ENCODE results near the gene PROK1. TPM values are rescaled to one million over a fixed set of nuclear protein-coding genes. Genes with fewer than 3 reads are reported as not detected.

PROK1 gene
- total and polyA plus RNA-seq, 2 donors (not counting 1 experiment from before 2014, with no cell fraction given), result not detected

DNA sequence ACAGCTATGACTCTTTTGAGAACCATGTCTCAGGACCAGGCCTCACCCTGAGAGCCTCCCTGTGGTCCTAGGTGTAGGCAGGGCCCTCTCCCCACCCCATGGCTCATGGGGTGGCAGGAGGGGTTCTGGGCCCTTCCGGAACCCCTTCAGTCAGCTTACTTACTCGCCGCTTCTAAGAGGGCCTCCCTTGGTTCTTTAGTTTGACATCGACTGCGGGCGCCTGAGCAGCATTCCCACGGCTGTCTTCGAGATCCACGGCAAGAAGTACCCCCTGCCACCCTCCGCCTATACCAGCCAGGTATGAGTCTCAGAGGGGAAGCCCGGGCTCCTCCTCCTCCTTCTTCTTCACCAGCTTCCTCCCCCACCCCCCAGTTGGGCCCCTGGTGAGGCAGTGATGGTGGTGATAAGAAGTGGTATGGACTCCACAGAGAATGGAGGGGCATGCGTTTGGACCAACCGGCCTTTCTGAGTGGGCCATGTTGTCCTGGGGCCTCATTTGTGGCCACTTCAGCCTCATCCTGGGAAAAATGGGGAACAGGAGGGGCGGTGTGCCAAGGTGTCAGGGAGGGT, 39.1 kb downstream of the PROK1 start:
- Mint-ChIP-seq H3K27ac (no peak overlapping the region), H3K27me3 (peaks cover 9% of the 10 kb centered on the region), H3K9me3 (ENCODE audit: insufficient read depth) (no peaks in the 10 kb centered on the region), H3K4me1 (no peaks in the 10 kb centered on the region), H3K4me3 (no peak overlapping the region)
- H3K4me2 ChIP-seq (replicated peaks; ENCODE audit: low read depth, low read length, poor library complexity, severe bottlenecking), result no peak overlapping the region
- TF ChIP-seq, protein P1, sequence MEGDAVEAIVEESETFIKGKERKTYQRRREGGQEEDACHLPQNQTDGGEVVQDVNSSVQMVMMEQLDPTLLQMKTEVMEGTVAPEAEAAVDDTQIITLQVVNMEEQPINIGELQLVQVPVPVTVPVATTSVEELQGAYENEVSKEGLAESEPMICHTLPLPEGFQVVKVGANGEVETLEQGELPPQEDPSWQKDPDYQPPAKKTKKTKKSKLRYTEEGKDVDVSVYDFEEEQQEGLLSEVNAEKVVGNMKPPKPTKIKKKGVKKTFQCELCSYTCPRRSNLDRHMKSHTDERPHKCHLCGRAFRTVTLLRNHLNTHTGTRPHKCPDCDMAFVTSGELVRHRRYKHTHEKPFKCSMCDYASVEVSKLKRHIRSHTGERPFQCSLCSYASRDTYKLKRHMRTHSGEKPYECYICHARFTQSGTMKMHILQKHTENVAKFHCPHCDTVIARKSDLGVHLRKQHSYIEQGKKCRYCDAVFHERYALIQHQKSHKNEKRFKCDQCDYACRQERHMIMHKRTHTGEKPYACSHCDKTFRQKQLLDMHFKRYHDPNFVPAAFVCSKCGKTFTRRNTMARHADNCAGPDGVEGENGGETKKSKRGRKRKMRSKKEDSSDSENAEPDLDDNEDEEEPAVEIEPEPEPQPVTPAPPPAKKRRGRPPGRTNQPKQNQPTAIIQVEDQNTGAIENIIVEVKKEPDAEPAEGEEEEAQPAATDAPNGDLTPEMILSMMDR (IDR thresholded peaks at IDR 0.05), result no peak
- H3K27me3 ChIP-seq (replicated peaks in 1 of 4; ENCODE audit: control extremely low read depth in 1 of 4, control insufficient read depth in 3 of 4, insufficient read depth in 4 of 4, low read length in 3 of 4), result no peaks in the 10 kb centered on the region
- CTCF ChIA-PET, result interaction anchor here (14.1 kb wide), 1 partner anchor 288 kb away, joined by 531 read pairs; the partner anchor contains the start of gene KCNC4
- no peaks in the 10 kb centered on the region for H3K79me2 ChIP-seq (ENCODE audit: control insufficient read depth, insufficient read depth, low read length)
- WGBS (ENCODE audit: insufficient coverage), result 89% methylated on average over 11 of the region's 14 CpGs
- H2AFZ ChIP-seq (ENCODE audit: insufficient read depth, low read depth, low read length, poor library complexity, severe bottlenecking), result no peak overlapping the region
- no peaks in the 10 kb centered on the region for H3K9me3 ChIP-seq (ENCODE audit: control extremely low read depth in 1 of 3, control insufficient read depth in 2 of 3, insufficient read depth in 1 of 3, low read length in 2 of 3)
- no peak for ATAC-seq (ENCODE audit: low read depth)
- H4K20me1 ChIP-seq (ENCODE audit: control insufficient read depth, insufficient read depth, low read length, poor library complexity, severe bottlenecking), result no peaks in the 10 kb centered on the region
- DNase-seq, result no peak
- H3K4me1 ChIP-seq (ENCODE audit: control insufficient read depth in 2 of 2, insufficient read depth in 2 of 2, low read length in 2 of 2), result no peaks in the 10 kb centered on the region
- no peaks in the 10 kb centered on the region for H3K36me3 ChIP-seq (replicated peaks in 1 of 2; ENCODE audit: control extremely low read depth in 1 of 2, control insufficient read depth in 1 of 2, extremely low read depth in 1 of 2, insufficient read depth in 2 of 2, low read length in 1 of 2)
- intact Hi-C loops (cut with micrococcal nuclease), result no loop called here
- no peak overlapping the region for H3K4me3 ChIP-seq (ENCODE audit: control extremely low read depth in 1 of 5, extremely low read depth in 1 of 5, insufficient read depth in 1 of 5, low read depth in 2 of 5, low read length in 4 of 5)
- no peak overlapping the region for H3K9ac ChIP-seq (ENCODE audit: low read length)
- H3K27ac ChIP-seq (ENCODE audit: low read length in 2 of 2), result no peak overlapping the region
- POLR2A ChIA-PET, result no interaction called here

DNA sequence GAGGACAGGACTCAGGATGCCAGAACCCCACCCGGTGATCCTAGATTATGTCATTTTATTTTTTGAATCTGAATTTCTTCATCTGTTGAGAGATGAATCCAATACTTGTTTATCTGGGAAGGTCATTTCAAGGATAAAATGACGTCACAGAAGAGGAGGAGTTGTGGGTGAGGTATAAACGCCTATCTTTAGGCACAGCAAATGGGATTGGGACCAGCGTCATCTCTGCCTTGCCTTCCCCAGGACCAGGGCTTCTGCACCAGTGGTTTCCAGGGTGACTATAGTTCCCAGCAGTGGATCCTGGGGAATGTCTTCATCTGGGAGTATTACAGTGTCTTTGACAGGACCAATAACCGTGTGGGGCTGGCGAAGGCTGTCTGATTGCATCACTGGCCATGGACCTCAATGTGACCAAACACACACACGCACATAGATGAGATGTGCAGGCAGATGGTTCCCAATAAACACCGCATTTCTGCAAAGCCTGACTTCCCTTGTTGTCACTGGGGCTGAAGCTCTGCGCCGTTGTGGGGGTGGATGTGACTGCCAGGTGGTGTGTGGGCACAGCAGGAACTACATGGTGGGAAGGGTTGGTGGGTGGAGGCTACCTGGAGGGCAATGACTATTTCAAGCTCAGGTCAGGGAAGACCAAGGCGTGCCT, 40.0 kb downstream of the PROK1 start:
- no peaks in the 10 kb centered on the region for H3K4me1 Mint-ChIP-seq
- POLR2A ChIA-PET, result no interaction called here
- Histone ChIP-seq H2AFZ (ENCODE audit: insufficient read depth, low read depth, low read length, poor library complexity, severe bottlenecking) (no peak overlapping the region), H3K27me3 (replicated peaks in 1 of 4; ENCODE audit: control extremely low read depth in 1 of 4, control insufficient read depth in 3 of 4, insufficient read depth in 4 of 4, low read length in 3 of 4) (no peaks in the 10 kb centered on the region), H3K79me2 (ENCODE audit: control insufficient read depth, insufficient read depth, low read length) (no peaks in the 10 kb centered on the region), H3K4me3 (ENCODE audit: control extremely low read depth in 1 of 5, extremely low read depth in 1 of 5, insufficient read depth in 1 of 5, low read depth in 2 of 5, low read length in 4 of 5) (no peak overlapping the region), H3K36me3 (replicated peaks in 1 of 2; ENCODE audit: control extremely low read depth in 1 of 2, control insufficient read depth in 1 of 2, extremely low read depth in 1 of 2, insufficient read depth in 2 of 2, low read length in 1 of 2) (no peaks in the 10 kb centered on the region), H4K20me1 (ENCODE audit: control insufficient read depth, insufficient read depth, low read length, poor library complexity, severe bottlenecking) (no peaks in the 10 kb centered on the region), H3K9me3 (ENCODE audit: control extremely low read depth in 1 of 3, control insufficient read depth in 2 of 3, insufficient read depth in 1 of 3, low read length in 2 of 3) (no peaks in the 10 kb centered on the region), H3K4me2 (replicated peaks; ENCODE audit: low read depth, low read length, poor library complexity, severe bottlenecking) (no peak overlapping the region), H3K27ac (ENCODE audit: low read length in 2 of 2) (no peak overlapping the region), H3K4me1 (ENCODE audit: control insufficient read depth in 2 of 2, insufficient read depth in 2 of 2, low read length in 2 of 2) (no peaks in the 10 kb centered on the region), H3K9ac (ENCODE audit: low read length) (no peak overlapping the region)
- ATAC-seq (ENCODE audit: low read depth) (no peak), DNase-seq (no peak)
- CTCF ChIA-PET, result interaction anchor here (14.1 kb wide), 1 partner anchor 289 kb away, joined by 531 read pairs; the partner anchor contains the start of gene KCNC4
- H3K4me3 Mint-ChIP-seq, result no peak overlapping the region
- H3K27me3 Mint-ChIP-seq, result peaks cover under 1% of the 10 kb centered on the region
- no peak for TF ChIP-seq EZH2 (IDR thresholded peaks at IDR 0.05; ENCODE audit: borderline replicate concordance, insufficient read depth, low read depth, low read length, poor library complexity, severe bottlenecking)
- TF ChIP-seq, protein P1 (IDR thresholded peaks at IDR 0.05), result no peak
- H3K27ac Mint-ChIP-seq, result no peak overlapping the region
- intact Hi-C loops (cut with micrococcal nuclease), result no loop called here
- 58% methylated on average over 11 of the region's 11 CpGs for WGBS (ENCODE audit: insufficient coverage)
- H3K9me3 Mint-ChIP-seq (ENCODE audit: insufficient read depth), result no peaks in the 10 kb centered on the region

All from B cell (primary cell).